GM19438 (cell line): Measurements from ENCODE around the gene OPN1SW.

Experiments
- ATAC-seq: cut with Tn5 transposase; IDR thresholded peaks from one replicate; pipeline ENCODE4 v1.9.1; 2021; ENCODE audit warnings: low read depth; ENCODE audit not compliant: unreplicated experiment

Gene OPN1SW

DNA sequence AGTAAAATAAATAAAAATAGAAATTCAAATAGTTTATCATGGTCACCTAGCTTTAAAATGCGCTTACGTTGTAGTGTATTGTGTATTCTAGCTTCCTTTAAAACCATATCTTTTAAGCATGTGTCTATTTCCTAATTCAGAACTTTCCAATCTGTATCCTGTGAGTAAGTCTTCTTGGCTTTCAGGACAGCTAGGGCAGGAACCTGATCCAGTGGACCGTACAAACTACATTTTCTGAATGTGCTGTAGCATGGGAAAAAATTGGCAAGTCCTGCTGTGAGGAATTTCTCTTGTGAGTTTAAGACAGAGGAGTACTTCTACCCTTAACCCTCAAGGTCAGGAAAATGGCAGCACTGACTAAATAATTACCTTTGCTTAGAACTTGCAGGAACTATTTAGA, 12.1 kb downstream of the OPN1SW start:
- no peak for ATAC-seq

DNA sequence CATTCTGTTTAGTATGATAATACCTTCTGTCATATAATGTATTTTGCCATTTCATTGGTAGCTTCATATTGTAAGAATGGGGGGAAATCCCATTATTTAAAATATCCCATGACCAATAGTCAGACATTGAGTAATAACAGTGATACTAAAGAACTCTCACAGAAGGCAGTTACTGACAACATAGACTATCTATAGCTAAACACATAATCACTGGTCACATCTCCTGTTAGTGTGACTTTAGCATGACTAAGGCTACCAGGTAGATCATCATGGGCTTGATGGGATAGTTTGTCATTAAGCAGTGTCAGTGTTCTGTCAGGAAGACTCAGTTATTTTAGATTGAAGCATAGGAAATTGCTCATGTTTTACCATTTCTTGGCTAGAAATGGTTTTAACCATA, 16.4 kb downstream of the OPN1SW start:
- no peak for ATAC-seq

DNA sequence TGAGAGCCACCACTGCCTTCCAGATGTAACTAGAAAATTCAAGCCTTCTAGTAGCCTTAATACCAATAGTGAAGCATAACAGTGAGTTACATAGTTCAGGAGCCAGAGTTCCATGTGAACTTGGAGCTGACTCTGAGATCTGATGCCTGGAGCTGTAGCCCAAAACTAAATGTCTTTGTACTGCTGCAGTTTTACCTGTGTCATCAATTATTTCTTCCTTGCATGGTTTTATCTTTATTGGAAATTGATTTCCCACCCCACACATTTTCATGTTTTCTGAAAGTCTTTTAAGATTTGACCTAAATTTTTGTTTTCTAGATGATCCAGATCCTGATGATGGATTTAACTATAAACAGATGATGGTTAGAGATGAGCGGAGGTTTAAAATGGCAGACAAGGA, 17.0 kb downstream of the OPN1SW start:
- no peak for ATAC-seq

DNA sequence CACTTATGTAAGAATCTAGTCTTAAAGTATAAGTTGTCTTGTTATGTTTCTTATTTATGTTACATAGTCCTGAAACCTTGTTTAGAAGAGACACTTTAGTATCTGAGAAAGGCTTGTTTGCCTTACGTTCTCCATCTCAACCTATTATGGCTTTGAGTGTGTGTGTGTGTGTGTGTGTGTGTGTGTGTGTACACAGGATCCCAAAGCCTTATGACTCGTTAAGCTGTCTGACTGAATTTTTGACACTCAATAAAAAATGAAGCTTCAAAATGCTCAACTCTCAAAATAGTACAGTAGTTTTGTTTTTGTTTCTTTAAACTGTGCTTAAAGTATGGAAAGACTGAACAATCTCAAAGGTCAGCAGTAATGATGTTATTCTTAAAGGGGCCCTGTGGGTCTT, 18.4 kb downstream of the OPN1SW start:
- no peak for ATAC-seq

DNA sequence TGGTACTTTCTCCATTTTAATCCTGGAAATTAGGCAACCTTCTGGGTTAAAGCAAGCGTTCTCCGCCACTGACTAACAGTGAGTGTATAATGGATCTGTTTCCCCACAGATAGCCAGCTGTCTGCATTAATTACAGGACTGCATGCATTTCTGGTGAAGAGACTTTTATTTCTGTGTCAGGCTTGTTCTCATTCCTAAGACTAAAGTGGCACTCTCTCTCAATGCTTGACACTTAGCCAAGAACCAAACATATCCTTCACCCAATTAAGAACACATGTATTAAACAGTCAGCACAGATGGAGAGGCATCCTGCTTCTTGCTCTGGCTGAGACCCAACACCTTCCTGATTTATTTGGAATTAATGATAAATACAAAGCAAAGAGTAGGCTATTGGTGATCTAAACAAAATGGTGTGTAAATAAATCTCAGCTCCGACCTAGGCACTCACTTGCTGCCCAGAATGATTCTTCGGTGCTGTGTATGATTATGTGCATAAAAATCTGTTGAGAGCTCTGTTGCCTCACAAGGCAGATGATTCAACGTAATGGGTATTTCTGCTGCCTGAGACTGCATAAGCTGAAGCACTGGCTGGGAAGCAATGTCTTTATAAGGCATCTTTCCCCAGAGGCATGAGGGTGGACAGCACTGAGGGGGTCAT, 19.6 kb downstream of the OPN1SW start:
- ATAC-seq = no peak

DNA sequence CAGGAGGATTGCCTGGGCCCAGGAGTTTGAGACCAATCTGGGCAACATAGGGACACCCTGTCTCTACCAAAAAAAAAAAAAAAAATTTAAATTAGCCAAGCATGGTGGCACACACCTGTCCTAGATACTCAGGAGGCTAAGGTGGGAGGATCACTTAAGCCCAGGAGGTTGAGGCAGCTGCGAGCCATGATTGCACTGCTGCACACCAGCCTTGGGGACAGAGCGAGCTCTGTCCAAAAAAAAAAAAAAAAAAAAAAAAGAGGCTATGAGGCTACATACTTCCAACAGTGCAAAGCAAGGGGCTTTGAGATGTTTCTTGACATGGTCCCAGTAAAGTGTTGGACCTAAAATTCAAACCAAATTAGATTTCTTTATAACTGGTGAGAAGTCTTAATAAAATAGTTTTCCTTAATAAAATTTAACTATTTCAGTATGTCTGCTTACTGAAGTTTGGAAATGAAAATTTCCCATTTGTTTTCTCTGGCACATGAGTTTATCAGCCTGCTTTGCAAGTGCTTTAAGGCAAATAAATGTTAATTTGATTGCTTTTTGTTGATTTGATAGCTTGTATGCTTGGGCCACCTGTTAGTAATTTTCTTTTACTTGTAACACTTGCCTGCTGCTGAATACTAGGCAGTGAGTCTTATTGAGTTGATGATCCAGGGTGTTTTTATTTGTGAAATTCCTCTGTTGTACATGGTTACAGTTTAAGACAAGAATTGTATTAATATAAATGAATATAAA, 20.3 kb downstream of the OPN1SW start:
- no peak for ATAC-seq

DNA sequence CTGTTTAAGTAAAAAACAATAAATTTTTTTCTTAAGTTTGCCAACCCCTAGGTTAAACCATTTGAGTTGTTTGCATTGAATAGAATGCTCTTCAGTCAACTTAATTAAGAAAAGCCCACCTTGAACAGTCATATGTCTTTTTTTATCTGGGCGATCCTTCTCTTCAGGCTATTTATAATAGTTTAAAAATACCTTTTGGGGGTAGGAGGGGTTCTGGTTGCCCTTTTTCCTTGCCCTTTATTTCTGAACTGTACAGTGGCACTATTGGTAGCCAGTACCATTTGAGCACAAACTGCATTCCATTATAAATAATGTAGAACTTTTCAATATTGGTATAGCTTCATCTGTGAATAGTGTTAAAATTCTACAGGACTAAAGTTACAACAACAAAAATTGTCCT, 23.3 kb downstream of the OPN1SW start:
- ATAC-seq = no peak

DNA sequence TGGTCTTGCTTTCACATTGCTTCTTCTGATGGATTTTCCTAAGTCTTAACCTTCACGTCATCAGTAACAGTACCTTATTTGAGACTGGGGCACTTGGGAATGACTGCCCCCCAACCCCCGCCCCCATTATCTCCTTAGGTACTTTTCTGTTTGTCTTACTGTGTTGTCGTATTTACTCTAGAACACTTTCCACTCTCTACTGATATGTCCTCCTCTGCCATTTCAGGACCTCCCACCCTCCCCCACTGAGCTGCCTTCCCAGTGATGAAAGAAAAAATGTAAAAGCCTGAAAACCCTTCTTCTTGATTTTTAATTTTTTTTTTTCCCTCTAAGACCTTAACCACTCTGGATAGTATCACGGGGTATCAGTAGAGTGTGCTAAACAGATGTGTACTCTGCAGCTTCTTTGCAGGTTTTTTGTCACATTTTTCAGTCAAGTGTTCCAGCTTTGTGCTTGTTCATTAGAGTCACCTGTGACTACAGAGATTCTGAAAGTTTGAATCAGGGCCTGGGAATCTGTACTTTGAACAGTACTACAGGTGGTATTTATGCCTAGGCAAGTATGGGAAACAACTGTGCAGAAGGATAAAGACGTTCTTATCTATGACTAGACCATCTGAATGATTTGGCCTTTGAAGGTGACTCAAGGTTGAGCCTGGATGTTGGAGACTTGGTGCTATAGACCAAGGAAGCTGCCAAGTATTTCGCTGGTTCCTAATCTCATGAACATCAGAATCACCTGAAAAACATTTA, 28.1 kb downstream of the OPN1SW start:
- ATAC-seq = no peak

DNA sequence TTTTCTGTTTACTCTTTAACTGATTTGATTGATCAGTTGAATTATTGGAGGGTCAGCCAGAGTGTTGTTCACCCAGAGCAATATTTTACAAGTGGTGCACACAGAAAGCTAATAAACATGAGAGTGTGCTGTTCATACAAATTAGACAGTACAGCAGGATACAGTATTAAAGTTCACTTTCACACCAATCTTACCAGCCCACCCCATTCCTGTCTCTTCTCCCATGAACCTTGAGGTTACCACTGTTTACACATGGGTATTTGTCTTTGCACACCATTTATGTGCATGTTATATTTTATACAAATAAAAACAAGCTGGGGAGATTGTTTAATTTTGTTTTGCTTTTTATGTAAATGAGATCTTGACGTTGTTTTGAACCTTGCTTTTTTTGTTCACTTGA, 29.9 kb downstream of the OPN1SW start:
- ATAC-seq = no peak

DNA sequence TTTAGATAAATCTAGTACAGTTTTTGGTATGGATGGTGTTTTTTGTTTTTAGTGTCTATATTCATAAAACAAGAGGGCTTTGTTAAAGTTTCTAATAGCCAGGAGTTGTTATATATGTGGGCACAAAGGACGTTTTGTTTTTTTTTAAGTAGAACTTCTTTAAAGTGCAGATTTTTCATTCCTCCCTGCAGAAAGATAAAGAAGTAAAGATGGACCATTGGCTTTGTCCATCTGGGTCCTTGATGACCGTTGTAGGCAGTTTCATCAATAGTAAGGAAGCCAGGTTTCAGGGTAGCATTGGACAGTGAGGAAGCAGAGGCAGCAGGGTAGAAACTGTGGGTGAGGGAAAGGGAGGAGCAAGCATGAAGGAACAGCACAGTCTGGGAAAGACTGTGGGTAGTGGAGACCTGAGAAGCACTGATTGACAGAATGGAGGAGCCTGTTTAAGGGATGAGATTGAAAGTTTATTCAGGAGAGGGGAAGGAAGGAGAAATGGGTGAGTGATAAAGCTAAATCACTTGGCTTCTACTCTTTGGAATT, 31.2 kb downstream of the OPN1SW start:
- no peak for ATAC-seq

DNA sequence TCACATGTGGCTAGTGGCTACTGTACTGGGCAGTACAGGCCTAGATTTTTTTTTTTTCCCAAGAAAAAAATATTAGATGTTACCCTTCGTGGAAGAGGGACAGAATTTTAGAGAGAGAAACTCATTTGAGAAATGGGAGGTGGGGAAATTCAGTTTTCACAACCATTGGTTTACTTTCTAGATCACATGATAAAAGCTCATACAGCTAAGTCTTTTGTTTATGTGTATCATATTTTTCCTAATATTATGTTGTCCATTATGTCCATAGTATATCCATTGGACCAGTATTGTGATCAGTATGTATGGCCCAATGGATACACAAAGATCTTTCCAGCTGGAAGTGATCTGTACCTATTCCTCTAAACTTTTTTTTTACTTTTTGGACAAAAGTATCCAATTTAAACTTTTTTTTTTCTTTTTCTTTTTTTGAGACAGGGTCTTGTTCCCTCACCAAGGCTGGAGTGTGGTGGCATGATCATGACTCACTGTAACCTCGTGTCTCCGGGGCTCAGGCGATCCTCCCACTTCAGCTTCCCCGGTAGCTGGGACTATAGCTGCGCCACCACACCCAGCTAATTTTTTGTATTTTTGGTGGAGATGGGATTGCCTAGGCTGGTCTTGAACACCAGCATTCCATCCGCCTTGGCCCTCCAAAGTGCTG, 32.4 kb downstream of the OPN1SW start:
- ATAC-seq = no peak

DNA sequence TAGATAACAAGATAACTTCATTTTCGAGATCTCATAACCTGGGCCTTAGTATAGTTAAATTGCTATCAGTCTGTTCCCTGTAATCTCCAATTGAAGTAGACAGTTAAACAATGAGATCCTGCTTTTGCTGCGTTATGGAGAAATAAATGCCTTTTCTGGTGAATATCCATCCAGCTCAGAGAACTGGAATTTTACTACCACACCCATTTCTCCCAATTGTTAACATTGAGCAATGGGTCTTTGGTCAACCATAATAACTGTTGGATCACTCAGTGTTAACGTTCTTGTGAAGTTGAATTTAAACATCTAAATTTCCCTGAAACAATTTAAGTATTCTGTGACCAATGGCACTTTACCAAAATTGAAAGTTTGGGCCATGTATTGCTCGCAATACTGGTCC, 33.4 kb downstream of the OPN1SW start:
- no peak for ATAC-seq

DNA sequence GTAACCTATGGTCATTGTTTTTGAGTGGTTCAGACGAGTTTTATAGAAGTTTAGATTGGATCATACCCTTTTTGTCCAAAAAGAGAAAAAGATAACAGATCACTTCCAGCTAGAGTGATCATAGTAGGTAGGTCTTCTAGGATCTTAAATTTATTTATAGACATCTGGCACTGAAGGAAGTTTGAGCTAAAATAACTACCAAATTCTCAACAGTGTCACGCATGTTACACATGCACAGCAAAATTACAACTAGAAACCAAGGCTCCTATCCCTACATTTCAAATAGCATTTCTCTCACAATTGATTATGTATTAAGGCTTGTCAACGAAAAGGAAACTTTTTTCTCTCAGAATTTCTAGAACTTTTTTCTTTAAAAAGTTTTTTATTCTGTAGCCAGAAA, 34.1 kb downstream of the OPN1SW start:
- ATAC-seq = no peak

DNA sequence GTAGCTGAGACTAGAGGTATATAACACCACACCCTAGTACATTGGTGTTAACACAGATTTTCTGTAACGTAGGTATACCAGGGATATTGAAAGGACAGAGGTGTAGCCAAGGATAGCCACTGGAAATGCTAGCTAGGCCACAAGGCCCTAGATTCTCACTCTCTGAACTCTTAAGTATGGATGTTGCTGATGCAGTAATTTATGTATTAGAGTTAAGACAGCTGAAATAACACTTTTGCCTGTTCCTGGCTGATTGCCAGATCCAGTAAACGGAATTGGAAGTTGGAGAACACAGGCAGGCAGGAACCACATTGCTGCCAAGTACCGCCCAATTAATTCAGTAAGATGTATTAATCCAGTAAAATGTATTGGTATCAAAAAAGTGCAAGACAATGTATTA, 34.6 kb downstream of the OPN1SW start:
- ATAC-seq = no peak

DNA sequence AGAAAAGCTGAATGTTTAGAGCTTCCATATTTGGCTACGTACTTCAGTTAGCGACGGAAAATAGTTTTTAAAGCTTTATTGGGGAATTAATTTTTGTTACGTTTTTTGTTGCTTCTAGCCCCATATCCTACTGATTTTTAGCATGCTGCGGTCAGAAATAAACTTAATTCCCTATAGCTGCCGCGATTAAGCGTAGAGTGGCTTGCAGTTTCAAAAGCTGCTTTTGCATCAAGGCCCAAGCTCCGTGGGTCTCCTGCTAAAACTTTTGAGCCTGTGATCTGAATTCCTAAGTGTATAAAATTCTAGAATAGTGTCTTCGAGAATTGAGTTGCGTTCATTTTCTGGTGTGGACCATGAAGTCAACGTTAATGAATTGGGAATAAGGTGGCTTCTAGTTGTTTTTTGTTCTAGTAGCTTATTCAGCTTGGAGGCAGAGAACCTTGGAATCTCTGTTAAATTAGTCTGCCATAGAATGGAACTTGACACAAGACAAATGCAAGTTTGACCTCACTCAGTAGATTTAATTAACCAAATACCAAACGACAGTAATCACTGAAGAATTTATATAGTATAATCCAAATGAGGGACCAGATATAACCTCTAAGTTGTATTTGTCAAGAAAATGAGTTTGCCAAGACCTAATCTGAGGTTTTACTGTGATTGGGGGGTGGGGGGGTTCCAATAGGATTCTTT, 35.5 kb downstream of the OPN1SW start:
- ATAC-seq = no peak

DNA sequence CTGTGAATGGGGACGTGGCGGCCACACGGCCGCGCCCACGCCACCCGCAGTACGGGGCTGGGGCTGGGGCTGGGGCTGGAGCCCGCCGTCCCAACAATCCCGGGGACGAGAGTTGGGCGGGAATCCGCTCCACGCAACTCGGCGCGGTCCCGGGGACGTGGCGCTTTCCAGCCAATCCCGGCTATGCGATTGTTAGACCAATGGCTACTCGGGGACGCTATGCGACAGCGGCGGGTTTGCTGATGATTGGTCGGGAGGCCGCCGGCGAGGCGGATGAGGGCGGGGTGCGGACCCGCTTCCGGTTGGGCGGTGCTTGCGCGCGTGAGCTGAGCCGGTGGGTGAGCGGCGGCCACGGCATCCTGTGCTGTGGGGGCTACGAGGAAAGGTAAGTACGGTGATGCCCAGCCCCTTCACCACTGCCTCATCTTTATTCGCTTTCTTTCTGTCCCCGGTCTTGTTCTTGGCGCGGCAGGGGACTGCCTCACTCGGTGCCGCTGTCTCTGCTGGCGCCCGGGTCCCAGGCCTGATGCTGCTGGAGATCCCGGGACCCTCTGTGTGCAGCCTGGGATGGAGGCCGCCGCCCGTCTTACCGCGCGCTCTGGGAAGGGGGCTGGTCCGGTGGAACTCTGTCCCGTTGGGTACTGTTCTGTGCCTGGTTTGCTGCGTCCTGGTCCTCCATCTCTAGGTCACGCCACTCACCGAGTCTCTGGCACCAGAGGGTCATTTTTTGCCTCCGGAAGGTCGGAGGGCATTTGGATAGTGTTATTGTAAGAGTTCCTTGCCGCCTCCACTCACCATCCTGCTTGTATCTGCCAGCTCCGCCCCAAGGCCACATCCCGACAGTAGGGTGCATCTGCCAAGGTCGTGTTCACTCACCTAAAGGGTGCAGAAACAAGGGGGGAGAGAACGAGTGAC, 36.3 kb downstream of the OPN1SW start, which contains the start of gene CALU:
CALU (plus strand) TSS at position 312 of the 915 bp plus-strand sequence. CDS start 9,225 bp downstream, outside the sequence.
- peak; percentile 96 for ATAC-seq

DNA sequence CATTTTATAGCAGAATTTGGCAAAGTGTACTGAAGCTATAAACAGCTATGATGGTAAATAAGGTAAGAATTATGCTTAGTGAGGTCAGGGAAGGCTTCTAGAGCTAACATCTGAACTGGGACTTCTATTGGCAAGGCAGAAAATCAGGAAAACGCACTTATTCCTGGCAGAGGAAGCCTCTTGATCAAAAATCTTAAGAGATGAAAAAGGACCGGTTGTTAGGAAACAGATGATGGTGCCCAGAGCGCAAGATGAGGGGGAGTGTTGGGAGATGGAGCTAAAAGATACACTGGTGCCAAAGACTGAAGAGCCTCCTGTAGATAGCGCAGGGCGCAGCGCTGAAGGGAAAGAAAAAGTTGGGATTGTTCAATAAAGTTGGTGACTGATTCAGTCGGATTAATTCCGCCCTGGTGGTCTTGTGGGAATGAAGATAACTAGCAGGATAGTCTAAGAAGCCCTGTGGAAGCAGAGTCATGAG, 37.0 kb downstream of the OPN1SW start:
- no peak for ATAC-seq

DNA sequence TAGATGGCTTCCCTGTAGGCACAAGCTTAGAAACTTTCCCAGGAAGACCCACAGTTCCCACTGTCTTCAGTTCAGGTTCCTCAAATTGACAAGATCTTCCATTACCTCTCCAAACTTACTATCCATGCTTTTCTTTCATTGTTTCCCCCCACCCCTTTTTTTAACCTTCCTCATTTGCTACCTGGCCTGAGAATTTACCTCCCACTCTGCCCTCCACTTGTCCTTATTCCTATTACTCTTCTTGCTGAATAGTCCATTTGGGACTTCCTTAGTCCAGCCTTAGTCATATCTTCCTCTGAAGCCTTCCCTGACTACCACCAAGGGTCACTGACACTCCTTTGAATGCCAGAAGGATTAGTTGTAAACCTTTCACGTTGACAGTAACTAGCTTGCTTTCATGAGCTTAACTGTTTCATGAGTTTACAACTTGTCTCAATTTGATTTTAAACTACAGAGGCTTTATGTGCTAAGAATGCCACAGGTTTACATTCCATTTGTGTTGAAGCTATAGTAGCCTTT, 37.7 kb downstream of the OPN1SW start:
- ATAC-seq = no peak

DNA sequence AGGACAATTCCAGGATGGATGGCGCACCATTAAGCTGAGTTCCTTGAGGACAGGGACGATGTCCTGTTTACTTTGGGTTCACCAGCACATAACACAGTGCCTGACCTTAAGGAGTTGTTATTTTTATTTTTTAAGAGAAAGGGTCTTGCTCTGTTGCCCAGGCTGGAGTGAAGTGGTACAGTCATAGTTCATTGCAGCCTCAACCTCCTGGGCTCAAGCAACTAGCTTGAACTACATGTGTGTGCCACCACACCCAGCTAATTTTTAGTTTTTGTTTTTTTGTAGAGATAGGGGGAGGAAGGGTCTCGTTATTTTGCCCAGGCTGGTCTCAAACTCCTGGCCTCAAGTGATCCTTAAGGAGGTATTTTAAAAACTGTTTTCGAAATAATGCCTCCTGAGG, 38.2 kb downstream of the OPN1SW start:
- no peak for ATAC-seq
